ENCODE data around the gene RAP1B. TPM values are rescaled to one million over a fixed set of nuclear protein-coding genes. Genes with fewer than 3 reads are reported as not detected.

The RAP1B gene
- total and polyA plus RNA-seq, 2 of the 13 experiments (the other 11 are each of a cell fraction or from before 2014, with no cell fraction given): 71.1 to 92.7 TPM

GRCh38 chr12:68686595-68687521, 76.2 kb downstream of the RAP1B start, which contains the start of gene NUP107 (continued):
- TF ChIP-seq NR0B2 (CRISPR knock-in tag; IDR thresholded peaks at IDR 0.05): peak; percentile 36; the same call in 1 of the 2 replicates
- peak; percentile 100 for TF ChIP-seq TFDP1 (CRISPR knock-in tag; IDR thresholded peaks at IDR 0.05; ENCODE audit: borderline replicate concordance)
- peak; percentile 49 for TF ChIP-seq ZNF280D (CRISPR knock-in tag; IDR thresholded peaks at IDR 0.05)
- no peak for TF ChIP-seq SRSF9 (IDR thresholded peaks at IDR 0.05; ENCODE audit: borderline replicate concordance, insufficient read depth, low read depth, low read length, poor library complexity, severe bottlenecking)
- no peak for TF ChIP-seq ATAD3A (CRISPR knock-in tag; IDR thresholded peaks at IDR 0.05)
- no peak; the same call in 1 of the 2 replicates for TF ChIP-seq ZNF383 (CRISPR knock-in tag; IDR thresholded peaks at IDR 0.05; ENCODE audit: borderline replicate concordance)
- TF ChIP-seq ATF5 (CRISPR knock-in tag; IDR thresholded peaks at IDR 0.05; ENCODE audit: low read depth): no peak
- TF ChIP-seq SMAD9 (CRISPR knock-in tag; IDR thresholded peaks at IDR 0.05): peak; percentile 53; the same call in 1 of the 2 replicates
- no peak for TF ChIP-seq ZNF776 (CRISPR knock-in tag; IDR thresholded peaks at IDR 0.05)
- TF ChIP-seq ZBTB20 (CRISPR knock-in tag; IDR thresholded peaks at IDR 0.05; ENCODE audit: borderline replicate concordance, low read depth): peak; percentile 50; the same call in 1 of the 2 replicates
- no peak for TF ChIP-seq ZNF235 (CRISPR knock-in tag; IDR thresholded peaks at IDR 0.05; ENCODE audit: borderline replicate concordance)
- no peak for TF ChIP-seq GRHL1 (CRISPR knock-in tag; conservative IDR thresholded peaks at IDR 0.05)
- 0 out of 2 replicates have a peak, but pooled peaks have one; percentile 31 for TF ChIP-seq DMTF1 (CRISPR knock-in tag; IDR thresholded peaks at IDR 0.05)
- peak; percentile 8; the same call in 1 of the 2 replicates for TF ChIP-seq SMC3 (IDR thresholded peaks at IDR 0.05; ENCODE audit: low read length)
- TF ChIP-seq IKZF4 (CRISPR knock-in tag; IDR thresholded peaks at IDR 0.05; ENCODE audit: borderline replicate concordance, low read depth, not compliant biosample characterization): peak; percentile 70
- TF ChIP-seq ZNF850 (CRISPR knock-in tag; conservative IDR thresholded peaks at IDR 0.05): no peak
- no peak for TF ChIP-seq HNRNPL (IDR thresholded peaks at IDR 0.05; ENCODE audit: low read depth, low read length)

All from HepG2 (cell line).